PC-3 (cell line): ENCODE data around the gene DCBLD1. TPM values are rescaled to one million over a fixed set of nuclear protein-coding genes. Genes with fewer than 3 reads are reported as not detected.
"Not testable (repeated sequence)": the region's sequence is repeated elsewhere in the genome, so short reads cannot be mapped to it uniquely, and the experiment has no call there.

ENCODE experiments used
- ATAC-seq: fragments of 200-7000 bp; cut with Tn5 transposase; 2 replicates; pipeline ENCODE4 v1.9.1; 2020; ENCODE audit warnings: mild to moderate bottlenecking, moderate library complexity
- BruUV-seq: library from RNA; stranded (reverse); fragments of 400-500 nt; replicated peaks from 2 replicates; lab custom pipeline; 2021; lab: Mats Ljungman, UMichigan
- CTCF ChIA-PET: fragments of 300-600 bp; sonication (Branson Sonifier 250); formaldehyde crosslinking; loops from one replicate; lab custom pipeline; 2022; ENCODE audit warnings: antibody characterized with exemption; lab: Charles Lee
- POLR2A ChIA-PET: fragments of 300-600 bp; sonication (Branson Sonifier 250); formaldehyde crosslinking; loops from one replicate; lab custom pipeline; 2022; ENCODE audit warnings: antibody characterized with exemption; ENCODE audit not compliant: unreplicated experiment; lab: Charles Lee
- DNase-seq: peaks from one replicate; pipeline ENCODE4 v3.0.0-alpha.2; 2015
- H2AFZ ChIP-seq: fragments of 300-600 bp; sonication (generic); 2 replicates; pipeline ENCODE4 v1.6.0; 2016; ENCODE audit warnings: antibody characterized with exemption, low read length
- H3F3A ChIP-seq: fragments of 300-600 bp; sonication (generic); one replicate; pipeline ENCODE4 v1.6.0; 2017; ENCODE audit warnings: antibody characterized with exemption, low read length, control low read depth, mild to moderate bottlenecking; ENCODE audit not compliant: unreplicated experiment
- H3K27ac ChIP-seq: fragments of 300-600 bp; sonication (generic); 2 replicates; pipeline ENCODE4 v1.5.1; 2016; ENCODE audit warnings: mild to moderate bottlenecking, low read length
- H3K27me3 ChIP-seq: fragments of 300-600 bp; sonication (generic); 2 replicates; pipeline ENCODE4 v1.6.1; 2016; ENCODE audit warnings: low read length, mixed read lengths
- H3K36me3 ChIP-seq: fragments of 300-600 bp; sonication (generic); 2 replicates; pipeline ENCODE4 v1.6.1; 2016; ENCODE audit warnings: low read depth, mixed run types, low read length, mixed read lengths
- H3K4me1 ChIP-seq: fragments of 300-600 bp; sonication (generic); 2 replicates; pipeline ENCODE4 v1.5.1; 2016; ENCODE audit warnings: low read length; ENCODE audit not compliant: insufficient read depth
- H3K4me2 ChIP-seq: fragments of 300-600 bp; sonication (generic); 2 replicates; pipeline ENCODE4 v1.6.0; 2016; ENCODE audit warnings: low read length
- H3K4me3 ChIP-seq: fragments of 300-600 bp; sonication (generic); 2 replicates; pipeline ENCODE4 v1.5.1; 2016; ENCODE audit warnings: mild to moderate bottlenecking, low read length, mixed read lengths
- H3K79me2 ChIP-seq: fragments of 300-600 bp; sonication (generic); 2 replicates; pipeline ENCODE4 v1.6.1; 2017; ENCODE audit warnings: low read length, mixed read lengths
- H3K9ac ChIP-seq: fragments of 300-600 bp; sonication (generic); 2 replicates; pipeline ENCODE4 v1.6.0; 2016; ENCODE audit warnings: mild to moderate bottlenecking, low read length
- H3K9me2 ChIP-seq: fragments of 300-600 bp; sonication (generic); replicated peaks from 2 replicates; pipeline ENCODE4 v1.6.1; 2016; ENCODE audit warnings: mixed run types, low read length, mixed read lengths
- H3K9me3 ChIP-seq: fragments of 300-600 bp; sonication (generic); 2 replicates; pipeline ENCODE4 v1.6.1; 2016; ENCODE audit warnings: low read length, mixed read lengths
- H4K20me1 ChIP-seq: fragments of 300-600 bp; sonication (generic); 2 replicates; pipeline ENCODE4 v1.6.1; 2016; ENCODE audit warnings: low read length, mixed read lengths
- EZH2 ChIP-seq: fragments of 300-600 bp; sonication (generic); IDR thresholded peaks from one replicate; pipeline ENCODE4 v1.6.1; 2017; ENCODE audit warnings: antibody characterized with exemption, mild to moderate bottlenecking, low read length; ENCODE audit not compliant: unreplicated experiment
- EZH2phosphoT487 ChIP-seq: fragments of 300-600 bp; sonication (generic); IDR thresholded peaks from 2 replicates; pipeline ENCODE4 v1.6.1; 2018; ENCODE audit warnings: mild to moderate bottlenecking, antibody characterized with exemption, low read length, borderline replicate concordance
- intact Hi-C: fragments of 100-400 bp; cut with micrococcal nuclease; formaldehyde crosslinking; loops from 2 replicates; pipeline ENCODE4 v1.9.0; 2023
- total RNA-seq: library from RNA; depleted of rRNA; stranded (reverse); fragments of >200 nt; gene quantifications from 2 replicates; pipeline ENCODE4 v1.2.3, GENCODE V29; 2014
- TF ChIP-seq, protein P1 (sequence below): fragments of 300-600 bp; sonication (generic); conservative IDR thresholded peaks from 2 replicates; pipeline ENCODE4 v1.5.1; 2017; ENCODE audit warnings: antibody characterized with exemption, low read depth, mild to moderate bottlenecking, low read length

Gene DCBLD1
- total RNA-seq, 1 experiment from 2014 or later, result 35.9 TPM

GRCh38 chr6:117441824-117442264 is 40.6 kb upstream of the DCBLD1 start:
- peak; percentile 27 for ATAC-seq
- Histone ChIP-seq H3K27ac (peak overlapping the region; percentile 94), H3K79me2 (no peaks in the 10 kb centered on the region), H2AFZ (no peak overlapping the region), H3K36me3 (peaks cover 8% of the 10 kb centered on the region), H3K9me2 (no peaks in the 10 kb centered on the region), H3F3A (peaks cover 10% of the 10 kb centered on the region), H3K9ac (peak overlapping the region; percentile 65), H3K4me2 (peak overlapping the region; percentile 71), H4K20me1 (no peaks in the 10 kb centered on the region), H3K27me3 (no peaks in the 10 kb centered on the region), H3K9me3 (peaks cover 10% of the 10 kb centered on the region; the same call in 1 of the 2 replicates), H3K4me1 (peaks cover 27% of the 10 kb centered on the region), H3K4me3 (peak overlapping the region; percentile 39)
- ChIA-PET POLR2A (no interaction called here), CTCF (no interaction called here)
- no TSS peak for BruUV-seq
- TF ChIP-seq EZH2phosphoT487 (no peak), EZH2 (no peak)
- TF ChIP-seq, protein P1, sequence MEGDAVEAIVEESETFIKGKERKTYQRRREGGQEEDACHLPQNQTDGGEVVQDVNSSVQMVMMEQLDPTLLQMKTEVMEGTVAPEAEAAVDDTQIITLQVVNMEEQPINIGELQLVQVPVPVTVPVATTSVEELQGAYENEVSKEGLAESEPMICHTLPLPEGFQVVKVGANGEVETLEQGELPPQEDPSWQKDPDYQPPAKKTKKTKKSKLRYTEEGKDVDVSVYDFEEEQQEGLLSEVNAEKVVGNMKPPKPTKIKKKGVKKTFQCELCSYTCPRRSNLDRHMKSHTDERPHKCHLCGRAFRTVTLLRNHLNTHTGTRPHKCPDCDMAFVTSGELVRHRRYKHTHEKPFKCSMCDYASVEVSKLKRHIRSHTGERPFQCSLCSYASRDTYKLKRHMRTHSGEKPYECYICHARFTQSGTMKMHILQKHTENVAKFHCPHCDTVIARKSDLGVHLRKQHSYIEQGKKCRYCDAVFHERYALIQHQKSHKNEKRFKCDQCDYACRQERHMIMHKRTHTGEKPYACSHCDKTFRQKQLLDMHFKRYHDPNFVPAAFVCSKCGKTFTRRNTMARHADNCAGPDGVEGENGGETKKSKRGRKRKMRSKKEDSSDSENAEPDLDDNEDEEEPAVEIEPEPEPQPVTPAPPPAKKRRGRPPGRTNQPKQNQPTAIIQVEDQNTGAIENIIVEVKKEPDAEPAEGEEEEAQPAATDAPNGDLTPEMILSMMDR, result no peak
- DNase-seq, result peak; percentile 84
- intact Hi-C loops, result loop anchor here (10.0 kb wide), 1 partner anchor 233 kb away; the partner anchor contains the start of gene NUS1

- H3K4me3 ChIP-seq, H4K20me1 ChIP-seq, POLR2A ChIA-PET, H3F3A ChIP-seq, ATAC-seq, H3K79me2 ChIP-seq, H3K9me3 ChIP-seq, CTCF ChIA-PET, DNase-seq, H3K9me2 ChIP-seq, H2AFZ ChIP-seq, BruUV-seq, H3K27me3 ChIP-seq, H3K36me3 ChIP-seq, H3K9ac ChIP-seq: not testable (repeated sequence)
- peaks cover 29% of the 10 kb centered on the region for H3K4me1 ChIP-seq
- H3K4me2 ChIP-seq, result peak overlapping the region; percentile 71; the same call in 1 of the 2 replicates
- intact Hi-C loops, result loop anchor here (10.0 kb wide), 1 partner anchor 232 kb away; the partner anchor contains the start of gene NUS1
- peak overlapping the region; percentile 94 for H3K27ac ChIP-seq
Measured at GRCh38 chr6:117442313-117442712, 40.2 kb upstream of the DCBLD1 start.

DNA sequence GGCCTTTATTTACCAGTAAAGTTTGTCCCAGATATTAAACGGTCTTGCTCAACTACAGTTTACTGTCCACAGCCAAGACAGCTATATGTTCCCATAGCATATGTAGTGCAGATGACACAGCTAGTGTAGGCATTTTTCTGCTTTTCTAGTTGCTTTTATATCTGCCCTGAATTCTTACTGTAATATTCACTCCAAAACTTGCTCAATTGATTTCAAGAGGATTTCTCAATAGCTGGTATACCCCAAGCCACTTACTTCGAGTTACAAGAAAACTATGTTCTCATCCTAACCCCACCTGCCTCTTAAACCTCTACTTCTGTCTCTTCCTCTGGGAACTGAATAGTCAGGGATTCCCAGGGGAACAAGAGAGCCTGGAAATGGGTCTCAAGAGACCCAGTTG is 37.9 kb upstream of the DCBLD1 start:
- DNase-seq (no peak), ATAC-seq (no peak)
- H4K20me1 ChIP-seq, result no peaks in the 10 kb centered on the region
- POLR2A ChIA-PET, result no interaction called here
- no peaks in the 10 kb centered on the region for H3K79me2 ChIP-seq
- H3K27me3 ChIP-seq, result no peaks in the 10 kb centered on the region
- no peak overlapping the region for H3K4me3 ChIP-seq
- TF ChIP-seq, protein P1, result no peak
- no peak for TF ChIP-seq EZH2
- TF ChIP-seq EZH2phosphoT487, result no peak
- peaks cover 3% of the 10 kb centered on the region for H3K36me3 ChIP-seq
- H3K4me2 ChIP-seq, result no peak overlapping the region
- no peak overlapping the region for H3K9ac ChIP-seq
- no peaks in the 10 kb centered on the region for H3K9me2 ChIP-seq
- H3K27ac ChIP-seq, result no peak overlapping the region
- H2AFZ ChIP-seq, result no peak overlapping the region
- H3K9me3 ChIP-seq, result 0 out of 2 replicates have a peak, but pooled peaks cover 3% of the 10 kb centered on the region
- H3K4me1 ChIP-seq, result peaks cover 49% of the 10 kb centered on the region
- H3F3A ChIP-seq, result peaks cover 13% of the 10 kb centered on the region
- intact Hi-C loops, result loop anchor here (10.0 kb wide), 1 partner anchor 230 kb away; the partner anchor contains the start of gene NUS1
- CTCF ChIA-PET, result no interaction called here
- no TSS peak for BruUV-seq
